ENCODE results near the gene LY6G6C.

The LY6G6C gene

DNA sequence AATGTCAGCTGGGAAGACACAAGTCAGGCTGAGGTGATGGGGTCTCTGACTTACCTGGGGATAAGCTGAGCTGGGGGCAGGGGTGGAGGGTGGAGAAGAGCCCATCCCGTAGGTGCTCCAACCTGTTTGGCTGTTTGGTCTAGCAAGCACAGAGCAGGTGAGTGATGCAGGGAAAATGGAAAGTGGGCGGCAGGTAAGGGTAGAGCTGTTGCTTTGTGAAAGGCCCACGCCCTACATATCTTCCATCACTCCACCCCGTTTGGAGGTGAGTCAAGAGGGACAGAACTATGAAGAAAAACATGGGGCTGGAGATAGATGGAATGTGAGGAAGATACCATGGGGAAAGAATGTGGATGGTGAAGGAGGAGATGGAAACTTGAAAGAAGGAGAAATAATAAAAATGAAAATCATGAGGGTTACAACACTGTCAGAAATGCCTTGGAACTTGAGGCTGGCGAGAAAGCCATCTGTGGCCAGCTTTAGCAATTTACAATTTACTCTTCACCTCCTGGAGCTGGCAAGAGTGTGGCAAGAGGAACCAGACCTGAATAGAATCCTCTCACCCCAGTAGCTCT, 1.3 kb downstream of the LY6G6C start:
- TF ChIP-seq, protein P1, sequence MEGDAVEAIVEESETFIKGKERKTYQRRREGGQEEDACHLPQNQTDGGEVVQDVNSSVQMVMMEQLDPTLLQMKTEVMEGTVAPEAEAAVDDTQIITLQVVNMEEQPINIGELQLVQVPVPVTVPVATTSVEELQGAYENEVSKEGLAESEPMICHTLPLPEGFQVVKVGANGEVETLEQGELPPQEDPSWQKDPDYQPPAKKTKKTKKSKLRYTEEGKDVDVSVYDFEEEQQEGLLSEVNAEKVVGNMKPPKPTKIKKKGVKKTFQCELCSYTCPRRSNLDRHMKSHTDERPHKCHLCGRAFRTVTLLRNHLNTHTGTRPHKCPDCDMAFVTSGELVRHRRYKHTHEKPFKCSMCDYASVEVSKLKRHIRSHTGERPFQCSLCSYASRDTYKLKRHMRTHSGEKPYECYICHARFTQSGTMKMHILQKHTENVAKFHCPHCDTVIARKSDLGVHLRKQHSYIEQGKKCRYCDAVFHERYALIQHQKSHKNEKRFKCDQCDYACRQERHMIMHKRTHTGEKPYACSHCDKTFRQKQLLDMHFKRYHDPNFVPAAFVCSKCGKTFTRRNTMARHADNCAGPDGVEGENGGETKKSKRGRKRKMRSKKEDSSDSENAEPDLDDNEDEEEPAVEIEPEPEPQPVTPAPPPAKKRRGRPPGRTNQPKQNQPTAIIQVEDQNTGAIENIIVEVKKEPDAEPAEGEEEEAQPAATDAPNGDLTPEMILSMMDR (IDR thresholded peaks at IDR 0.05; ENCODE audit: insufficient read depth, low read length, missing control alignments), result no peak
- DNase-seq (ENCODE audit: low read depth, low spot score), result no peak
- ChIA-PET CTCF (interaction anchor here (0.7 kb wide), 1 partner anchor 10 kb away, joined by 3 read pairs; no protein-coding TSS in a partner anchor), POLR2A (interaction anchor here (0.7 kb wide), 1 partner anchor 9 kb away, joined by 4 read pairs; the partner anchor contains the start of gene DDAH2)
- H3K4me3 ChIP-seq (ENCODE audit: low read depth, low read length), result no peak overlapping the region

DNA sequence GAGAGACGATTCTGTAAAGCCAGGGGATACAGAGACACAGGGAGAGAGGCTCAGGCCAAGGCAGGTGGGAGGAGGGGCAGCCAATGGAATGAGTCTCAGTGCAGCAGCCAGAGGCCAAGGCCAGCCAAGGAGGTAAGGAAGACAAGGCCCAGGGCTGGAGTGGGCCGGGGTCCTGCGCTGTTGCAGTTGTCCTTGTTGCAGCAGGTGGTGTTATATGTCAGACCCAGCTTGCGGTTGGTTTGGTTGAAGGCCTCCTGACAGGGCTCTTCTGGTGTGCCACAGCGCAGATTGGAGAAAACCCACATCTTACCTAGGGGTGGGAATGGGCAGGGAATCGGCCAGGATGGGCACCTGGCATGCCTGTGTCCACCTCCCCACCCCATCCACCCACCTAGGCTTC, 2.5 kb downstream of the LY6G6C start:
- ChIA-PET CTCF (no interaction called here), POLR2A (no interaction called here)
- DNase-seq (ENCODE audit: low read depth, low spot score), result no peak
- TF ChIP-seq, protein P1 (IDR thresholded peaks at IDR 0.05; ENCODE audit: insufficient read depth, low read length, missing control alignments), result no peak
- H3K4me3 ChIP-seq (ENCODE audit: low read depth, low read length), result no peak overlapping the region

DNA sequence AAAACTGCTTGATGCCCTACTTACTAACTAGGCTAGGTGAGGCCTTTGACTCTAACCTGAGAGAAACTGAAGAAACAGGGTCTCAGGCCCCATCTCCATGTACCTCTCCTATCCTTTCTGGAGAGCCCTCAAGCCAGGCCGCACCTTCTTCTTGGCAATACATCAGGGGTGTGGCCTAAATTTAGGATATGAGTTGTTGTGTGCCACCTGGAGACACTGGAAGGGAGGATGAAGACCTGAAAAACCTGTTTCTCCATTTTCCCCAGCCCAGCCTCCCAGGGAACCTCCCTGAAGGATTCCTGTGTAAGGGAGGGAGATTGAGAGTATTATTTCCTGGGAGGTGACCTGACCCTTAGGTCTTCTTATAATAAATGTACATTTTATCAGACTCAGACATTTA, 3.3 kb downstream of the LY6G6C start:
- no peak for DNase-seq (ENCODE audit: low read depth, low spot score)
- CTCF ChIA-PET, result no interaction called here
- H3K4me3 ChIP-seq (ENCODE audit: low read depth, low read length), result no peak overlapping the region
- TF ChIP-seq, protein P1 (IDR thresholded peaks at IDR 0.05; ENCODE audit: insufficient read depth, low read length, missing control alignments), result no peak
- POLR2A ChIA-PET, result no interaction called here

DNA sequence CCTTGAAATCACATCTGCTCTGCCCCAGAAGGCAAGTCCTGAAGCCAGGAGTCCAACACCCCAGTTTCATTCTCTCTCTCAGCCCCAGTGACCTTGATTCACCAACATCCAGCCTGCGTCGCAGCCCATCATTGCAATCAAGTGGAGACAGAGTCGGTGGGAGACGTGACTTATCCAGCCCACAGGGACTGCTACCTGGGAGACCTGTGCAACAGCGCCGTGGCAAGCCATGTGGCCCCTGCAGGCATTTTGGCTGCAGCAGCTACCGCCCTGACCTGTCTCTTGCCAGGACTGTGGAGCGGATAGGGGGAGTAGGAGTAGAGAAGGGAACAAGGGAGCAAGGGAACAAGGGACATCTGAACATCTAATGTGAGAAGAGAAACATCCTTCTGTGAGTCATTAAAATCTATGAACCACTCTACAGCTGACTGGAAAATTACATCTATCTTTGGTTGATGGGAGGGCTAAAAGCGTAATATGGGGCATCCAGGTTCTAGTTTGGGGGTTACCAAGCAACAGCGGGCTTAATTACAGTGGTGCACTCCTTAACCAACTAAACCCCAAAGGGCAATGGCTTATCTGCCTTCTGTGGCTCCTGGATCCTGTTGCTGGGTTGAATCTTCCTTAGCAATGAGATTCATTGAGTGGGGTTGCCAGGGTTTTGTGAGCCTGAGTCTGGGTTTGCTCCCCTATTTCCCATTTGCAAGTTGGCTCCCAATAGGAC, 3.9 kb downstream of the LY6G6C start:
- DNase-seq (ENCODE audit: low read depth, low spot score), result no peak
- TF ChIP-seq, protein P1 (IDR thresholded peaks at IDR 0.05; ENCODE audit: insufficient read depth, low read length, missing control alignments), result no peak
- ChIA-PET CTCF (no interaction called here), POLR2A (no interaction called here)
- H3K4me3 ChIP-seq (ENCODE audit: low read depth, low read length), result no peak overlapping the region

DNA sequence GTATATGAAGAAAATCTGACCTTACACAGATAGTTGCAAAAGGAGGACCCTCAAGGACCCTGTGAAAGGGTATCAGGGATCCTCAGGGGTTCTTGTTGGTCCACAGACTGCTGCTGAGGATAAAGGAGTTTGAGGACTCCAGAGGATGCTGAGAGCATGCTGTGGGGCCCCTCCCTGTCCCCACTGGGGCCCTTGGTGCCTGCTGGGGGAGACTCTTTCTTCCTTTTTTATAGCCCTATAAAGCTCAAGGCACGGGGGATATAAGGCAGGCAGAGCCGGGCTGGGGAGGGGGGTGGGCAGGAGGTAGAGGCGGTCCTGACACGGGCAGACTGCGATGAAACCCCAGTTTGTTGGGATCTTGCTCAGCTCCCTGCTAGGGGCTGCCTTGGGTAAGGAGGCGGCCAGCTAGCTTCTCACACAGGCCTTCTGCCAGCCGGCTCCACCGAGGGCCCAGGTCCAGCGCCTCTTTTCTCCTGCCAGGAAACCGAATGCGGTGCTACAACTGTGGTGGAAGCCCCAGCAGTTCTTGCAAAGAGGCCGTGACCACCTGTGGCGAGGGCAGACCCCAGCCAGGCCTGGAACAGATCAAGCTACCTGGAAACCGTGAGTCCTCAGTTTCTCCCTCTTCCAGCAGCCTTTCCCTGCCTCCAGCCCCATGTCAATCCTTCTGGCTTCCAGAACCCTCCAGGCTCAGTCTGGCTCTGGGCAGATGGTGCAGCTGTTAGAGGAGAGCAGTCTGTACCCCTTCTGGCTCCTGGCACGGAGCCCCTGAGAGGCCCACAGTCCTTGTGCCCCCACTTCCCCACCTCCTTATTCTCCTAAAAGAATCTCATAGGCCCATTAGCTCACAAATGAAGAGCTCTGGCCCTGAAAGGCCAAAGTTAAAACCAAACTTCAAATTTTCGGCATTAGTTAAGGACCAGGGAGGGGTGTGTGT, 6.3 kb downstream of the LY6G6C start, which contains the start of gene LY6G6D:
TSS of gene LY6G6D (plus strand) at position 327 of the 937 bp plus-strand sequence. CDS start at position 335, 8 bp downstream.
- POLR2A ChIA-PET, result interaction anchor here (0.6 kb wide), 1 partner anchor 92 kb away, joined by 6 read pairs; no protein-coding TSS in a partner anchor
- CTCF ChIA-PET, result interaction anchor here (3.0 kb wide), 1 partner anchor 14 kb away, joined by 12 read pairs; the partner anchor contains the start of gene DDAH2

More for the DNA sequence above, 6.3 kb downstream of the LY6G6C start, which contains the start of gene LY6G6D:
- no peak for DNase-seq (ENCODE audit: low read depth, low spot score)
- TF ChIP-seq, protein P1 (IDR thresholded peaks at IDR 0.05; ENCODE audit: insufficient read depth, low read length, missing control alignments), result no peak
- no peak within 1 kb of the TSS for H3K4me3 ChIP-seq (ENCODE audit: low read depth, low read length)

All from AG04449 (cell line).